Measurements from ENCODE around the gene TPD52L3.

TPD52L3 gene

GRCh38 chr9:6328103-6328502 lies at the start of gene TPD52L3:
TPD52L3 (plus strand) TSS chr9:6328375; CDS start chr9:6328596, 221 bp downstream.
- DNase-seq = no peak

GRCh38 chr9:6301858-6302257 lies 26.3 kb upstream of the TPD52L3 start:
- DNase-seq = no peak

- no peak for DNase-seq
These were observed 25.8 kb upstream of the TPD52L3 start for GRCh38 chr9:6302417-6302816.

- DNase-seq = no peak
These were observed 23.9 kb upstream of the TPD52L3 start for GRCh38 chr9:6304232-6304631.

- peak; percentile 24 for DNase-seq
These were observed 22.1 kb upstream of the TPD52L3 start for GRCh38 chr9:6305954-6306563.

- DNase-seq = no peak
These were observed 20.6 kb upstream of the TPD52L3 start for GRCh38 chr9:6307551-6308096.

- no peak for DNase-seq
These were observed 2.9 kb downstream of the TPD52L3 start for GRCh38 chr9:6330958-6331634.

- no peak for DNase-seq
These were observed 6.1 kb downstream of the TPD52L3 start for GRCh38 chr9:6334305-6334704.

GRCh38 chr9:6348766-6349165 lies 20.6 kb downstream of the TPD52L3 start:
- DNase-seq = no peak

GRCh38 chr9:6351737-6352136 lies 23.6 kb downstream of the TPD52L3 start:
- no peak for DNase-seq

- peak; percentile 49 for DNase-seq
These were observed 26.0 kb downstream of the TPD52L3 start for GRCh38 chr9:6354072-6354686.

GRCh38 chr9:6355728-6356127 lies 27.6 kb downstream of the TPD52L3 start:
- no peak for DNase-seq

- no peak for DNase-seq
These were observed 28.3 kb downstream of the TPD52L3 start for GRCh38 chr9:6356441-6356840.

GRCh38 chr9:6356904-6357303 lies 28.7 kb downstream of the TPD52L3 start:
- DNase-seq = no peak

- no peak for DNase-seq
These were observed 39.1 kb downstream of the TPD52L3 start for GRCh38 chr9:6367128-6367890.

- DNase-seq = no peak
These were observed 40.7 kb downstream of the TPD52L3 start for GRCh38 chr9:6368831-6369230.

All from inflammatory macrophage treated with lipopolysaccharide for 4 hours (primary cell).